Stimulated activated CD8-positive, alpha-beta memory T cell treated with anti-CD3 and anti-CD28 coated beads, Interleukin-15, amount 100 ng/mL, for 48 hours (primary cell): ENCODE measurements around the gene PDGFRA.
"Not testable (repeated sequence)": the region's sequence is repeated elsewhere in the genome, so short reads cannot be mapped to it uniquely, and the experiment has no call there.

Experiments
- DNase-seq, 2 donors: peaks; one replicate each; pipeline ENCODE4 v3.0.0-alpha.2; 2020; ENCODE audit warnings: low read depth in 2 of 2

The PDGFRA gene

GRCh38 chr4:54227256-54228055, 1.6 kb upstream of the PDGFRA start:
- no peak for DNase-seq

DNA sequence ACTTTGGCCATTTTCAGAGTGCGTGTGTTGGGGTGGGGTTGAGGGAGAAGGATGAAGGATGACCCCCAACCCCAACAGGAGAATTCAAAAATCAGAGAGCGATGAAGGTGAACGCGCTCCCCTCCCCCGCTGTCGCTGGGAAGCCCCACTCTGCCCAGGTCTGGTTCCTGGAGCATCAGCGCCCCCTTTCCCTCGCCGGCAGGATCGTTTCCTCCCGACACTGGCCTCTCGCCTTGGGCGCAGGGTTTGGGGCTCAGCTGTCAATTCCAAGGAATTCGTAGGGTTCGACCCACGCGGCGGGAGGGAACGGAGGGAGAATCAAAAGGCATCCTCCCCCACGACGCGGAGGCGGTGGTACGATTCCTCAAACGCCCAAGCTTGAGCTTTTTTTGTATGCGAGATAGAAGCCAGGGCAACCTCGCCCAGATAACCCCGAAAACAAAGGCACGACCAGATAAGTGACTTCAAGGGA, 1.0 kb upstream of the PDGFRA start:
- peak in 1 of 2 donors; percentile 27 for DNase-seq

DNA sequence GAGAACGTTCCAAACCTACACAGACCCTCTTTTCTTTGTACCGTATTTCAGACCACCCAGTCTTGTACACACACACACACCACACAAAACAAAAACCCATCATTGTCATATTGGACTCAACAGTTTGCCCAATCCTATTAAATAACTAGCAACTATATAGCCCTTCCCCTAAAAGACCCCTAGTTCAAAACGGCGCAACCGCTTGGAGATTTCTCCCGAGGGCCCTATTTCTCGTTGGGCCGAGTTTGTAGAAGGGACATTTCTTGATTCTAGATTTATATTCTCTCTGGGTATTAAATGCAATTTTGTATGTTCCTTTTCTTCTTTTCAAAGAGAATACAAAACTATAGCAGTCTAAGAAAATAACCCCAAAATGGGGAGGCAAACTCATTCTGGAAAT, 547 bp upstream of the PDGFRA start:
- no peak for DNase-seq

DNA sequence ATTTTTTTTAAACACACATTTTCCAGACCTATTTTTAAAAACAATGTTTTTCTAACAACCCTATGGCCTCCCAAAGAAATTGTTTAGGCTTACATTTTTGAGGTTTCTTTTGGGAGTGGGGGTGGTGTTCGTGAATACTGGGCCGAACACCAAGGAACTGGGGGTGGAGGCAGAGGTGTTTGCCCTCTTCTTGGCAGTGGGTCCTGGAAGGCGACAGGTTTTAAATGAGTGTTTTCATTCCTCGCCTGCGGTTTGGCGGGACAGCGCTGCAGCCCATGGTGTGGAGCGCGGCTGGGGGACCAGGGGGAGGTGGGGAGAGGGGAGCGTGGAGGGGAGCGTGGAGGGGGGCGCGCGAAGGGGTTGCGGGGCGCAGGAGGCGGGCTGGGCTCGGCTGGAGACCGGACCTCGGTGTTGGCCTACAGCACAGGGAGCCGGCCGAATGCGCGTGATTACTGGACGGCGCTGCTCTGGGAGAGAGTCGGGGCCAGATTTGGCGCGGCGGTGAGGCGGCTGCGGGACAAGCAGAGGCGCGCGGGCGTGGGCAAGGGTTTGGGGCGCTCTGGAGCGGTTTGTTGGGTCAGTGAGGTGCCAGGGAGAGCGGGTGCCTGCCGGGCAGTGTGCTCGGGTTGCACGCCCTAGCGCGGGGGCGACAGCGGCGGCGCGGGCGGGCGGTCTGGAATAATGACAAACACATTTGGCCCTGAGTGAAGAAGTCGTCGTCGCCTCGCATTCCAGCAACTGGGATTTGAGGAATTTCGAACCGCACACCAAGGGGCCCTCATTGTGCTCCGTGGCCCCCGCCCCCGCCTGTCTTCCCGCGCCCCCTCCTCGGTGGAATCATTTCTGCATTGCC, 764 bp downstream of the PDGFRA start:
- no peak for DNase-seq

DNA sequence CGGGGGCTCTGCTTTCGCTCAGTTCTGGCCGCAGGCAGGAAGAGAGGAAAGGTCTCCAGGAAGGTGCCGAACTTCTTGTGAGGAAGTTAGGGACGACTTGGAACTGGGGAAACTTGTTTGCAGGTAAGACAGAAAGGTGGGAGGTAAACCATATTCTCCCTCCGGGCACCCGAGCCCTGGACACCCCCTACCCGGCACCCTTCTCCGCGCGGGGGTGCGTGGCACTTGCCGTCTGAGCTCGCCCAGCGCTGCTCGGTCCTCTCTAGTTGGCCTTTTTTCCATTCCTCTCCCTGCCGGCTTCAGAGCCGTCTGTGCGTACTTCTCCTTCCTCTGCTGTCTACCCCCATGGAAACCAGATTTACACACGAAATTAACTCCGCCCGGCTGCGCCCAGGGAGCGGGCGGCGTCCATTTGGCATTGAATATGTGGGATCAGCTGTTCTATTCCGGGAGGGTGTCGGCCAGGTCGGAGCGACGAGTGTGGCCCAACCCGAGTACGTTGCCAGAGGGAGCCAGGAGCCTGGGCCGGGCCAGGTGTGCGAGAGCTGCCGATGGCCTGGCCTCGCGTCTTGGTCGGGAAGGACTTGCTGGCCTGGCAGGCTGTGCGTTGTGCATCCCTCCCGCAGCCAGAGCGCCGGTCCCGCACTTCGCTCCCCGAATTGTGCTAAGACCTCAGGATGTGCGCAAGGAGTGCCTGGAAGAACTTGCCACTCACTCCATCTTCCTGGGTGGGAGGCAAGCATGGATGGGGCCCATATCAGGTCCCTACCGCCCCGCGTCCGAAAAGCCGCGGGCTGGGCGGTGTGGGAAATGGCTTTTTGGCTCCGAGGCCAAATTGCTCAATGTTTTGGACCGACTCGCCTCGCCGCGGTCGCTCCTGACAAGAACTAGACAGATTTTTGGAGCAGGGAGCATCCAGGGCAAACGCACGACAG, 1.7 kb downstream of the PDGFRA start:
- DNase-seq = no peak

- no peak for DNase-seq
These were observed 2.3 kb downstream of the PDGFRA start for GRCh38 chr4:54231419-54231767.

- DNase-seq = no peak
These were observed 2.9 kb downstream of the PDGFRA start for GRCh38 chr4:54231768-54232688.

DNA sequence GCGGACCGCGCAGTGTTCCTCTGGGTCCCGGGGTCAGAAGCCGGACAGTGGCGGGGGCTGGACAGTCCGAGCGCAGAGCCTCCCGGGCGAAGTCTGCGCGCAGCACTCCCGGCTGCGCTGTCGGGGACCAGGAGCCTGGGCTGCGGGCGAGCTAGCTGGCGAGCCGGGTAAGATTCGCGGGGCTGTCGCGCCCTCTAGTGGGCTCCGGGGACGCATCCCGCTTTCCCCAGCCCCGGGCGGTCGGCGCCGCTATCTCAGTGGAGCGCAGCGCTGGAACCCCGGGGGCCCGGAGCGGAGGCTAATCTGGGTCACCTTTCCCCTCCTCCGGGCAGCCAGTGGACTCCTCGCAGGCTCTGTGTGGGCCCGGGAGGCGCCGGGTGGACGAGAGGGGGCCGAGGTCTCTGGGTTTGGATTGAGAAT, 4.2 kb downstream of the PDGFRA start:
- DNase-seq = peak; percentile 69 to 71

GRCh38 chr4:54233697-54234496, 4.8 kb downstream of the PDGFRA start:
- peak in 1 of 2 donors; percentile 33 for DNase-seq

GRCh38 chr4:54234497-54235205, 5.6 kb downstream of the PDGFRA start:
- DNase-seq = no peak

- not testable (repeated sequence) for DNase-seq
These were observed 7.2 kb downstream of the PDGFRA start for GRCh38 chr4:54236316-54236715.

GRCh38 chr4:54237770-54238169, 8.7 kb downstream of the PDGFRA start:
- DNase-seq = no peak

DNA sequence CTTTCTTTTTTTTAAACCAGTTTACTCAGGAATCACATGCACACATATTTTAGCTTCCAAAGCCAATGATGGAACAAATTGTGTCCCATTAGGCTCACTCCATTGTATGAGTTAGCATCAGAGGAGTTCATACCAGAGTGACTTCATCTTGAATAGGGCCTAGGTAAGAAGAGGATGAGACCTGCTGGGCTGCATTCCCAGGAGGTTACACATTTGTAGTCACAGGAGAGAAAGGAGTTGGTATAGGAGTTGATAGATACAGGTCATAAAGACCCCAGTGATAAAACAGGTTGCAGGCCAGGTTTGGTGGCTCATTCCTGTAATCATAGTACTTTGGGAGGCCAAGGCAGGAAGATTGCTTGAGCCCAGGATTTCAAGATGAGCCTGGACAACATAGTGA, 9.3 kb downstream of the PDGFRA start:
- no peak for DNase-seq

GRCh38 chr4:54241268-54241823, 12.3 kb downstream of the PDGFRA start:
- DNase-seq = not testable (repeated sequence)

GRCh38 chr4:54243541-54243940, 14.4 kb downstream of the PDGFRA start:
- DNase-seq = not testable (repeated sequence)

GRCh38 chr4:54252312-54252711, 23.2 kb downstream of the PDGFRA start:
- DNase-seq = not testable (repeated sequence)

DNA sequence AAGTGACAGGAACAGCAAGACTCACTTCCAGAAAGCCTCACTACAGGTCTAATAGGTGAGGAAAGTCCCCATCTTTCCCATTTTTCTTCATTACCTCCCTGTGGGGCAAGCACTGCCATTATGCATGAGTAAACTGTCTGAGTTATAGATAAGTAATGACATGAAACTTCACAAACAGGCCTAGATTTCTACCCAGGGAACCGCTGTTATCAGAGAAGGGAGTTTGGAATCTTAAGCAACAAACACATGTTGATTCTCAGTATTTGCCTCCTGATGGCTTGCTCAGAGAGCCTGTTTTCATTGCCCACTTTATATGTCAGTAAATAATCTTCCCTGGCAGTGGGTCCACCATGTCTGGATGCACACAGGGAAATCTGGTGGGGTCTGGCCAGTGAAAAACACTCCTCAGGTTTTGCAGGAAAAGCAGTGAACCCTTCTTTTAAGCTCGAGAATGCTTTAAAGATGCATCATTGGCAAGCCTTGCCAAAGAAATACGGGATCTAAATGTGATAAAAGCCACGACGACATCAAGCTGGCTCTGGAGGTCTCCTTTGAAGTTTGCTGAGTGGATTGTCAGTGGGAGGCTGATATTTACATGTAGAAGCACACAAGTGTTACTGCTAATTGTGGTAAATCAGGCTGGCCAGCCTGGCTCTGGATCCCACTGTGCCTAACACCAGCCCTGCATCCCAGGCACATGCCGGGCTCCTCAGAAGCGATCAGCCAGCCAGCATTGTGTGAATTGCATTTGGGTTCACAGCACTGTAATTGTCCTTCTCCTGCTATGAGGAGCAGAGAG, 25.2 kb downstream of the PDGFRA start:
- DNase-seq = no peak

- no peak for DNase-seq
These were observed 25.8 kb downstream of the PDGFRA start for GRCh38 chr4:54254915-54255246.
